ELF-1 (cell line): ENCODE results near the gene UBQLN2.
"Not testable (repeated sequence)": the region's sequence is repeated elsewhere in the genome, so short reads cannot be mapped to it uniquely, and the experiment has no call there.

Experiments
- DNase-seq: peaks from one replicate; pipeline ENCODE4 v3.0.0-alpha.2; 2016; ENCODE audit warnings: low read depth, low spot score

UBQLN2 gene

GRCh38 chrX:56563231-56564161 lies at the start of gene UBQLN2:
TSS of gene UBQLN2 (plus strand) at chrX:56563627. CDS start at chrX:56563874, 247 bp downstream.
- DNase-seq, result peak; percentile 85

DNA sequence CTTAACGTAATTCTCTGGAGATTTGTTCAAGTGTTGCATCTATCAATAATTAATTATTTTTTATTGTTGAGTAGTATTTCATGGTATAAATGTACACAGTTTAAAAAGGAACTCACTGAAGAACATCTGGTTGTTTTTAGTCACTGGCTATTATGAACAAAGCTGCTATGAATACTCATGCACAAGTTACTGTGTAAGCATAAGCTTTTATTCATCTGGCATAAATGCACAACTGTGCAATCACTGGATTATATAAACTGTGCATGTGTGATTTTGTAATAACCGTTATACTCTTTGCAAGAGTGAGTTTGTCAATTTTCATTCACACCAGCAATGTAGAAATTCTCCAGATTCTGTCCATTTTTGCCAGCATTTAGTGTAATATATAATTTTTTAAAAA lies 43.8 kb upstream of the UBQLN2 start:
- no peak for DNase-seq

GRCh38 chrX:56529482-56530007 lies 33.9 kb upstream of the UBQLN2 start:
- not testable (repeated sequence) for DNase-seq

DNA sequence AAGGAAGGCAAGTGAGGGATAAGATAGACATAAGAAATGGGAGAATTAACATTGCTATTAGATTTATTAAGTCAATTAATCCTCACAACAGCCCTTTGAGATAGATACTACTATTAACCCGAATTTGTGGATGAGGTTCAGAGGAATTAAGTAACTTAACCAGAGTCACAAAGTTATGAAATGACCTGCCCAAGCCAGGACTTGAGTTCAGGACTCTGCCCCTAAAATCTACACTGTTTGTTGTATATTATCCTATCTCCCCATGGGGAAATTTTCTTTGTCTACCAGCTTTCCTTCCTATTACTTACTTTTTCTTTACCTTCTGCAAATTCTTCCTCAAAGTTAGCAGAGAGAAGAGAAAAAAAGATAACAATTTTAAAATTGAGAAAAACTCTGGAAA lies 33.4 kb upstream of the UBQLN2 start:
- no peak for DNase-seq

DNA sequence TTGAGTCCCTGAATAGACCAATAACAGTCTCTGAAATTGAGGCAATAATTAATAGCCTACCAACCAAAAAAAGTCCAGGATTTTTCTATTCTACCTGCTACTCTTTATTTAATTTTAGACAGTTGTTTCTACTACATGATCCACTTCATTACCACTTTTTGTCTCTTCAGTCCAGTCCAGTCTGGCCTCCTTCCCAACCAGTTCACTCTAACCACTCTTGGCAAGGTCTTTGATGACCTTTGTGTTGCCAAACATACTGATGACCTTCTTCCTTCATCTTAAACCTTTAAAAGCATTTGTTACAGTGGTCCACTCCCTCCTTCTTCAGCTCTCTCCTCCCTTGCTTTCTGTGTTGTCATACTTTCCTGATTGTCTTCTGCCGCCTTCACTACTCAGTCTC lies 12.8 kb upstream of the UBQLN2 start:
- DNase-seq, result no peak

- no peak for DNase-seq
Observed at GRCh38 chrX:56554870-56555269, 8.6 kb upstream of the UBQLN2 start.

DNA sequence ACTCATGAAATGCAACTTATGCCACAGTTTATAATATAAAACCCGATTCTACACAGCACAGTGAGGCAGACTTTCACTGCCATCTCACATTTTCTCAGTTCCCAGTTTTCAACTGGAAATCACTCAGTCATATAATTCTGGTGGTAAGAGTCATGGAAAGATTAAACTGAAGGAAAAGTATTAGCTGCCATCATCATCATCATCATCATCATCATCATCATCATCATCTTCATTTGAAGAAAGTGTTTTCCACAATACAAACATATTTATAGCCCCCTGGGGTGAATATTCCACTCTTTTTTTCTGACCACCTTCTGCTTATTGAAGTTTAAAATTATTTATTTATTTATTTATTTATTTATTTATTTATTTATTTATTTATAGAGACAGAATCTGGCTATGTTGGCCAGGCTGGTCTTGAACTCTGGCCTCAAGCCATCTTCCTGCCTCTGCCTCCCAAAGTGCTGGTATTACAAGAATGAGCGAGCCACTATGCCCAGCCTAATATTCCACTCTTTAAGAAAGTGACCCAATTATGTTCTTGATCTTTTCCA lies 6.0 kb upstream of the UBQLN2 start:
- no peak for DNase-seq

- peak; percentile 41 for DNase-seq
Observed at GRCh38 chrX:56564164-56564885, 898 bp downstream of the UBQLN2 start.

- DNase-seq, result peak; percentile 22
Observed at GRCh38 chrX:56564921-56565840, 1.8 kb downstream of the UBQLN2 start.

DNA sequence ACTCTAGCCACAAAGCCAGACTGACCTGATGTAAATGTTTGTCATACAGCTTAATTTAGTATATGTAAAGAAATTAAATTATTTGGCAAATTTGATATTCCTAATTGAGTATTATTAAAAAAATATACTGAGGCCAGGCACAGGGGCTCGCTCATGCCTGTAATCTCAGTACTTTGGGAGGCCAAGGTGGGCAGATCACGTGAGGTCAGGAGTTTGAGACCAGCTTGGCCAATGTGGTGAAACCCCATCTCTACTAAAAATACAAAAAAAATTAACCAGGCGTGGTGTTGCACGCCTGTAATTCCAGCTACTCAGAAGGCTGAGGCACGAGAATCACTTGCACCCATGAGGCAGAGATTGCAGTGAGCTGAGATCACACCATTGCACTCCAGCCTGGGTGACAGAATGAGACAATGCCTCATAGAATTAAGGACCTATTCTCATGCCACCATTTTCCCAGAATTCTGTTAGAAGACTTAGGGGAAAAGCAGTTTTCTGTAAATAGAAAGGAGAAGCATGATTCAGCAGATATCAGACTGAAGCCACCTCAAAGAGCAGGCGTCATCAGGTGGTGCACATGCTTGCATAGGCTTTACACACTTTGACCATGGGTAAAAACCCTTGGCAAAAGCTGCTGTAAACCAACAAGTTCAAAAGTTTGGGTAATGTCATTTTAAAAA lies 6.1 kb downstream of the UBQLN2 start:
- DNase-seq, result no peak

DNA sequence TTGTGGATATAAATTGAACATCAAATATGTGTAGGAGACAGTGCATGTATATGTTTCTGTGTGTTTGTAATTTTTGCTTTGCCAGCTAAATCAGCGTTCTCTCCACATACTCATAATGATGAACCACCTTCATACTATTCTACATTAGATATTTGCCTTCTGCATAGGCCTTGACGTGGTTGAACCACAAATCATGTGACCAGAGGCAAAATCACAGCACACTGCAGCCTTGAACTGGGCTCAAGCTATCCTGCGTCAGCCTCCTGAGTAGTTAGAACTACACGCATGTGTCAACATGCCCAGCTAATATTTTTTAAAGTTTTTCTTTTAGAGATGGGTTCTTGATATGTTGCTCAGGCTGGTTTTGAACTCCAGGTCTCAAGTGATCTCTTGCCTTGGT lies 9.5 kb downstream of the UBQLN2 start:
- no peak for DNase-seq

DNA sequence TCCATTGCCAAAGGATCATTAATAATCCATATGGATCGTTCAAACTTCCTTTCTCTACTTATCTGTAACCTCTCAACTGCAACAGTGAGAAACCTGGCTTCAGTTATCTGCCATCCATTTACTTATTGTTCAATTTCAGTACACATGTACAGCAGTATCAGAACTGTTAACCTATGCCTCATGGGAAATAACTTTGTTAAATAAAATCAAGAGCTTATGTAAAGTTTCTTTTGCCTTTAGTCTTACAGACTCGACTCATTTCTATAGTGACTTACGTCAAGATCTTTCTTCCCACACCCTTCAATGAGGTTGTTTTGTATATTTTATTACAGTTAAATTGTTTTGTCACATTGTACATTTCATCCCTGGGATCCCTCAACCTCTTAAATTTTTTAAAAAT lies 11.4 kb downstream of the UBQLN2 start:
- DNase-seq, result no peak

DNA sequence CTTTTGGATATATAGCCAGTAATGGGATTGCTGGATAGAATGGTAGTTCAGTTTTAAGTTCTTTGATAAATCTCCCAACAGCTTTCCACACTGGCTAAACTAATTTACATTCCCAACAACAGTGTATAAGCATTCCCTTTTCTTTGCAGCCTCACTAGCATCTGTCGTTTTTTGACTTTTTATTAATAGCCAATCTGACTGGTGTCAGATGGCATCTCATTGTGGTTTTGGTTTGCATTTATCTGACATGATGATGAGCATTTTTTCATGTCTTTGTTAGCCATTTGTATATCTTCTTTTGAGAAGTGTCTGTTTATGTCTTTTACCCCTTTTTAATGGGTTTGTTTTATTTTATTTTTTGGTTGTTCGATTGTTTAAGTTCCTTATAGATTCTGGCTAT lies 13.3 kb downstream of the UBQLN2 start:
- no peak for DNase-seq

- no peak for DNase-seq
Observed at GRCh38 chrX:56588397-56589188, 25.2 kb downstream of the UBQLN2 start.

- not testable (repeated sequence) for DNase-seq
Observed at GRCh38 chrX:56591830-56592229, 28.4 kb downstream of the UBQLN2 start.

- no peak for DNase-seq
Observed at GRCh38 chrX:56600141-56600540, 36.7 kb downstream of the UBQLN2 start.

GRCh38 chrX:56600987-56601386 lies 37.6 kb downstream of the UBQLN2 start:
- DNase-seq, result no peak

DNA sequence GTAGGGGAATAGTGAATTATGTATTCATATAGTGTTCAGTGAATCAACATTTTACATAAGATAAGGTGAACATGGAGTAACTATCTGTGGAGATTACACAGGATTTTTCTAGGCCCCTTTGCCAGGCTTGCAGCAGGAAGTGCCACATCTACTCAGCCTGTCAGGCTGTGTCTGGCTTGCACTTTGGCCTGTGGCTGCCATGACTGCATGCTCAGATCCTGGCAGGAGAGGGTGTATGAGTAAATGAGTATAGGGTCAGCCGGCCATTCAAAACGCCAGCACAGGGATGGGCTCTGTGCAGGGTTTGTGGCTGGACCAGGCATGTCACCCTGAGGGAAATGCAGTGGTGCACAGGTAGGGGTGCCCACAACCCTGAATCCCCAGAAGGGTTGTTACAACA lies 51.9 kb downstream of the UBQLN2 start:
- DNase-seq, result no peak
